AG10803 (cell line): ENCODE data around the gene ZNF410.
"Not testable (repeated sequence)": the region's sequence is repeated elsewhere in the genome, so short reads cannot be mapped to it uniquely, and the experiment has no call there.

Experiments used
- DNase-seq: peaks from one replicate; pipeline ENCODE4 v3.0.0; 2010; ENCODE audit warnings: low read depth
- H3K4me3 ChIP-seq: 2 replicates; pipeline ENCODE4 v1.5.1; 2011; ENCODE audit warnings: mild to moderate bottlenecking, low read length, control low read depth
- TF ChIP-seq, protein P1 (sequence below): conservative IDR thresholded peaks from 2 replicates; pipeline ENCODE4 v1.5.1; 2011; ENCODE audit warnings: mild to moderate bottlenecking, low read length, control low read depth, inconsistent platforms

ZNF410 gene

DNA sequence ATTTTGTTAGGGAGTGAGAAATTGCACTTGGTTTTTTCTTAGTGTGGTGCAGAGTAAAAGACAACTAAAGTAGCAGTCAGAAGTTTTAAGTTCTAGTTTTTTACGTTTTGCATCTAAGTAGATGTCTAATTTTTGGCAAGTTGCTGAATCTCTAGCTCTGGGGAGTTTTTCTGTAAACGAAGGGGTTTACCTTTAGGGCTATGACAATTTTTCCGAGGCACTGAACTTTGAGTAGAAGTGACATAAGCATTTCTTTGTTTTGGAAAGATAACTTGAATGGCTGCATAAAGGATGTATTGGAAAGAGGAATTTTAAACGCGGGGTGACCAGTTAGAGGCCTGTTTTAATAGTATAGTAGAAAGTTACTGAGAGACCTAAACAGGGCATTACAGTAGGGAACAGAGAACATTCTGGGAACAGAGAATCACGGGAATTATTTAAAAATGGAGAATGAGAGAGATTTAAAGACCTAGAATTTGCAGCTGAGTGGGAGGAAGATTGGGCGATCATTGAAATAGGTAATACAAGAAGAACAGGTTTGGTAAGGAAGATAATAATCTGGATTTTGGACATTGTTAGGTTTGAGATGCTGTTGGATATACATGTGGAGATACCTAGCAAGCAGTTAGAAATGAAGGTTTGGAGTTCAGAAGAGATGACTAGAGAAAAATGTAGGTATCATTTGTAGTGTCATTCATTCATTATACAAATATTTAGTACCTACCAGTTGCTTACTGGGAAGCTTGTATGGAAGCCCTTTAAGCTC, 1.2 kb downstream of the ZNF410 start:
- TF ChIP-seq, protein P1, sequence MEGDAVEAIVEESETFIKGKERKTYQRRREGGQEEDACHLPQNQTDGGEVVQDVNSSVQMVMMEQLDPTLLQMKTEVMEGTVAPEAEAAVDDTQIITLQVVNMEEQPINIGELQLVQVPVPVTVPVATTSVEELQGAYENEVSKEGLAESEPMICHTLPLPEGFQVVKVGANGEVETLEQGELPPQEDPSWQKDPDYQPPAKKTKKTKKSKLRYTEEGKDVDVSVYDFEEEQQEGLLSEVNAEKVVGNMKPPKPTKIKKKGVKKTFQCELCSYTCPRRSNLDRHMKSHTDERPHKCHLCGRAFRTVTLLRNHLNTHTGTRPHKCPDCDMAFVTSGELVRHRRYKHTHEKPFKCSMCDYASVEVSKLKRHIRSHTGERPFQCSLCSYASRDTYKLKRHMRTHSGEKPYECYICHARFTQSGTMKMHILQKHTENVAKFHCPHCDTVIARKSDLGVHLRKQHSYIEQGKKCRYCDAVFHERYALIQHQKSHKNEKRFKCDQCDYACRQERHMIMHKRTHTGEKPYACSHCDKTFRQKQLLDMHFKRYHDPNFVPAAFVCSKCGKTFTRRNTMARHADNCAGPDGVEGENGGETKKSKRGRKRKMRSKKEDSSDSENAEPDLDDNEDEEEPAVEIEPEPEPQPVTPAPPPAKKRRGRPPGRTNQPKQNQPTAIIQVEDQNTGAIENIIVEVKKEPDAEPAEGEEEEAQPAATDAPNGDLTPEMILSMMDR = no peak
- DNase-seq = no peak
- peak overlapping the region; percentile 86 for H3K4me3 ChIP-seq

DNA sequence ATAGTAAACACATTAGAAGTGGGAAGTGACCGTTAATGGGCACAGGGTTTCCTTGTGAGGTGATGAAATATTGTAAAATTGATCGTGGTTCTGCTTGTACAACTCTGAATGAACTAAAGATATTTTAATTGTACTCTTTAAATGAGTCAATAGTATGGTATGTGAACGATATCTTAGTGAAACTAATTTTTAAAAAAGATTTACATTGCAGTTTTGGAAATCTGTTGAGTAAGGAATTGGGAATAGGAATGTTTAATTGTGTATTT, 1.7 kb downstream of the ZNF410 start:
- DNase-seq = peak; percentile 49
- H3K4me3 ChIP-seq = peak overlapping the region; percentile 86
- TF ChIP-seq, protein P1 = no peak

DNA sequence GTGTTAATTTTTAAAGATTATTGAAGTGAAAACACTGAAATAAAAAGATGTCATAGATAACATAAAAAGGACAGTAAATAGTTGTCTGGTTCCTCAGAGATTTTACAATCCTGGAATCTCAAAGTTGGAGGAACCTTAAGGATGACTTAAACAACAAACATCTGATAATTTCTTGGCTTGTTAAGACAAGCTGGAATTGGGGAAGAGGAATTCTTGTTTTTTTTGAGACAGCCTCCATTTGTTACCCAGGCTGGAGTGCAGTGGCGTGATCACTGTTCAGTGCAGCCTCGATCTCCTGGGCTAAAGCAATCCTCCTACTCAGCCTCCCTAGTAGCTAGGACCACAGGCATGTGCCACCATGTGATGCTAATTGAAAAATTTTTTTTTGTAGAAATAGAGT, 2.3 kb downstream of the ZNF410 start:
- no peak overlapping the region for H3K4me3 ChIP-seq
- TF ChIP-seq, protein P1 = no peak
- peak; percentile 63 for DNase-seq

DNA sequence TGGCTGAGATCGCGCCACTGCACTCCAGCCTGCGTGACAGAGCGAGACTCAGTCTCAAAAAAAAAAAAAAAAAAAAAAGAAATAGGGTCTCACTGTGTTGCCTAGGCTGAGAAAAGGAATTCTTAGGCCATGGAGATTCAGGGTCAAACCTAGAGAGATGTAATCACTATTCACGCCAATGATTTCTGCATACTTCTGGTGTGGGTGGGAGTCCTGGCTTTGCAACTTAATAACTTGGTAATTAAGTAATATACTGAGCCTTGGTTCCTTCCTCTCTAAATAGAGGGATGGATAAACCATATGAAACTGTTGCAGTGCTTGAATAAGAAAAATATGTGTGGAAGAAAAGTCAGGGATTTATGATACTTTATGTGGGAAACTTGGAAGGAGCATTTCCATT, 2.7 kb downstream of the ZNF410 start:
- peak; percentile 39 for DNase-seq
- H3K4me3 ChIP-seq = no peak overlapping the region
- TF ChIP-seq, protein P1 = no peak

DNA sequence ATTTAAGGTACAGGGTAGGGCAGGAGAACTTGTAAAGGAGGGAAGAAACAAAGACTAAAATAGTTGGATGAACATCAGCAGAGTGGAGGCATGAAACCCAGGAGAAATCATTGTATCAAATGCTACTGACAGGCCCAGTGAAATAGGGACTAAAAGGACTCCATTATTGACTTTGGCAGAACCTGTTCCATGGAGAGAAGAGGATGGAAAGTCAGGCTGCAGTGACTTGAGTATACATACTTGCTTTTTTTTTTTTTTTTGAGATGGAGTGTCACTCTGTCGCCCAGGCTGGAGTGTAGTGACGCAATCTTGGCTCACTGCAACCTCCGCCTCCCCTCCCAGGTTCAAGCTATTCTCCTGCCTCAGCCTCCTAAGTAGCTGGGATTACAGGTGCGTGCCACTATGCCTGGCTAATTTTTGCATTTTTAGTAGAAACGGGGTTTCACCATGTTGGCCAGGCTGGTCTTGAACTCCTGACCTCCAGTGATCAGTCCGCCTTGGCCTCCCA, 7.6 kb downstream of the ZNF410 start:
- DNase-seq = not testable (repeated sequence)

DNA sequence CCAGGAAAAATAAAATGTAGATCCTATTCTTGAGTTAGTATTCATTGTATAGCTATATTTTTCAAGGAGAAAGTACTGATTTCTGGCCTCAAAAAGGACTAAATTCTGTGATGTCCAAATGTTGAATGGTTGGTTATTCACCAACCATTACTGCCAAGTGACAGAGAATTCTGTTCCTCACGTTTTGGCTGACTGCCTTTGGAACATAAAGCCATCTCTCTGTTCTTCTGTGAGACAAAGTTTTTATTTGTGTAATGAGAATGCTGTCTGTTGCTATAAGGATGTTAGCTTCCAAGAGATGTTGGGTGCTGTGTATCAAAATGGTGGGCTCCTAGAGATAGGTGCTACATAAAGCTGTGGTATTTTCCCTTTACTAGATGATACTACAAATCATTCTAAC, 9.3 kb downstream of the ZNF410 start:
- TF ChIP-seq, protein P1 = no peak
- DNase-seq = no peak
- H3K4me3 ChIP-seq = no peak overlapping the region

More for the DNA sequence above, 7.6 kb downstream of the ZNF410 start:
- not testable (repeated sequence) for H3K4me3 ChIP-seq

DNA sequence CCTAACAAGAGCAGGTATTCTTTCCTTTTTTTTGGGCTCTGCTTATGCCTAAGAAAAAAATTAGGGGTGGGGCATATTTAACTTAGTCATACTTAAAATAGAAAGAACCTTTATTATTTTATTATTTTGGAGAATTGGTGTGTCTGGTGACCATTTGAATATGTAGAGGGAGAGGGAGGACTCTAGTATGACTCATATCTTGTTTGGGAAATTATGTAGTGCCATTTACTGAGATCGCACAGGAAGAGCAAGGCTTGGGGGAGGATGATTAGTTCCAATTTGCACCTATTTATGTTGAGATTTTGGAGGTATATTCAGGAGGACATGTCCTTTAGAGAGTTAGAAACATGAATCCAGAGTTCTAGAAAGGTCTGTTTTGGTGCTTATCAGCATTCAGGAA, 9.9 kb downstream of the ZNF410 start:
- no peak for DNase-seq
- TF ChIP-seq, protein P1 = no peak
- no peak overlapping the region for H3K4me3 ChIP-seq

DNA sequence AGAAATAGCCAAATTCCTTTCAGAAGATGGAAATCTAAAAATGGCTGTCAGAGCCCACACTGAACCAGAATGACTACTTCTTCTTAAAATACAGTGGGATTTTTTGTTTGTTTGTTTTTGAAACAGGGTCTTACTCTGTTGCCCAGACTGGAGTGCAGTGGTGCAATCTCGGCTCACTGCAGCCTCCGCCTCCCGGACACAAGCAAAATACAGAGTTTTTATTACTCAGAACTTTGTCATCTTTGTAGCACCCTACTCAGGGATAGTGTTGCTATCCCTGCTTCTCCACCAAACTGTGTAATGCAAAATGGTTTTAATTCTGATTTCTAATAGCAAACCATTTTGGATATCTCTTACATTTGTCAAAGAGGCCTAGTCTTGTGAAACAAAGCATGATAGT, 16.4 kb downstream of the ZNF410 start:
- H3K4me3 ChIP-seq = no peak overlapping the region
- TF ChIP-seq, protein P1 = no peak
- no peak for DNase-seq
